SK-N-MC (cell line): Measurements from ENCODE around the gene PSMD11.

ENCODE experiments used
- EZH2 ChIP-seq: fragments of 200-600 bp; sonication (generic); IDR thresholded peaks from one replicate; pipeline ENCODE4 v1.6.1; 2017; ENCODE audit warnings: antibody characterized with exemption
- POLR2AphosphoS5 ChIP-seq: IDR thresholded peaks from 2 replicates; pipeline ENCODE4 v1.6.1; 2012; ENCODE audit warnings: mild to moderate bottlenecking, low read depth, low read length, borderline replicate concordance

DNA sequence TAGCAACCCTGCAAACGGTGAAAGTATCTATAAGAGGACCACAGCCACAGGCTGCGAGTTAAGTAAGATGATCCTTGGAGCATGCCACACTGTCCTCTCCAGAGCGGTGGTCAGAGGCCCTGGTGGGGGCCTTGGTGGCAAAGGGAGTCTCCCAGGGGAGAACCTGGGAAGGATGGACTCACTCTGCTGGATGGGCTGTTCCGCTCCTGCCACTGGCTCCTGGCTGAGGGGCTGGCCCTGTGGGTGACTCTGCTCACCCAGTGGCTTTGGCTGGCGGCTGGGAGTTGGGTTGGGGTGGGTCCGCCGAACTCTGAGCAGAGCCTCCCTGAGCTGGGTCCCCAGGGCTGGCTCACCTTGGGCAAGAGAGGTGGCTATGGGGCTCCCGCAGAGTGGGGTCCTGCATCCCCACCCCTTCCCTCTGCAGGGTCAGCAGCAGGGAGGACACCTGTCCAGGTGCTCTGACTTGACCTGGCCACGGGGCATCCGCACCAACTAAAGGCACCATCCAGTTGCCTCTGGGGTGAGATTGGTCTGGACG lies 49.7 kb downstream of the PSMD11 start:
- no peak for TF ChIP-seq EZH2
- no peak for TF ChIP-seq POLR2AphosphoS5
